Upper lobe of left lung (tissue), 6 donors: ENCODE results near the gene PPM1B. TPM values are rescaled to one million over a fixed set of nuclear protein-coding genes. Genes with fewer than 3 reads are reported as not detected.

ENCODE experiments used
- ATAC-seq, 2 donors: fragments of 200-7000 bp; cut with Tn5 transposase; one replicate each; pipeline ENCODE4 v1.9.1; 2022; ENCODE audit warnings: mild to moderate bottlenecking in 2 of 2, moderate library complexity in 2 of 2; ENCODE audit not compliant: low FRiP score in 2 of 2
- DNase-seq, 2 donors: peaks; one replicate each; pipeline ENCODE4 v3.0.0-alpha.2; 2019 to 2020
- H3K27ac ChIP-seq, 4 donors: fragments of 200-600 bp; sonication (generic); one replicate each; pipeline ENCODE4 v1.5.1; 2016 to 2019
- H3K27me3 ChIP-seq, 4 donors: fragments of 200-600 bp; sonication (generic); one replicate each; pipeline ENCODE4 v1.5.1; 2017 to 2019
- H3K36me3 ChIP-seq, 4 donors: fragments of 200-600 bp; sonication (generic); one replicate each; pipeline ENCODE4 v1.5.1; 2016 to 2019
- H3K4me1 ChIP-seq, 4 donors: fragments of 200-600 bp; sonication (generic); one replicate each; pipeline ENCODE4 v1.5.1; 2018 to 2019
- H3K4me3 ChIP-seq, 4 donors: fragments of 200-600 bp; sonication (generic); one replicate each; pipeline ENCODE4 v1.5.1; 2017 to 2019; ENCODE audit warnings: mild to moderate bottlenecking in 2 of 4, moderate library complexity in 1 of 4
- H3K9me3 ChIP-seq, 4 donors: fragments of 200-600 bp; sonication (generic); one replicate each; pipeline ENCODE4 v1.5.1; 2018 to 2019
- CTCF ChIP-seq, 6 experiments: fragments of 450-650 bp in 4 of 6; fragments of 200-600 bp in 2 of 6; sonication (generic) in 2 of 6; IDR thresholded peaks; one replicate each; pipeline ENCODE4 v1.5.1; 2016 to 2019; ENCODE audit warnings: antibody characterized with exemption in 6 of 6
- EP300 ChIP-seq, 4 donors: sonication (generic); formaldehyde crosslinking; IDR thresholded peaks; one replicate each; pipeline ENCODE4 v1.5.1; 2017; ENCODE audit warnings: antibody characterized with exemption in 4 of 4, control low read depth in 2 of 4
- POLR2A ChIP-seq, 4 donors: fragments of 450-650 bp; IDR thresholded peaks; one replicate each; pipeline ENCODE4 v1.5.1; 2016 to 2017; ENCODE audit warnings: antibody characterized with exemption in 4 of 4, mild to moderate bottlenecking in 2 of 4
- POLR2AphosphoS5 ChIP-seq, 2 donors: sonication (generic); formaldehyde crosslinking; IDR thresholded peaks; one replicate each; pipeline ENCODE4 v1.5.1; 2017; ENCODE audit warnings: antibody characterized with exemption in 2 of 2
- WGBS, 2 donors: methylation state at CpG; one replicate each; pipeline ENCODE4 v1.1.5; 2017 to 2018; 5-methylcytosine and 5-hydroxymethylcytosine counted together
- total RNA-seq, 6 donors: library from RNA; depleted of rRNA in 4 of 6; stranded (reverse); fragments of >200 nt in 4 of 6; gene quantifications; one replicate each; pipeline versions ENCODE4 v1.1.0 to v1.2.1, GENCODE V29; 2016 to 2021
- donor health status: DM: no; HTN: no; CAD: no; lungs with moderate emphysema.
- donor health status: DM: no; HTN: yes; CAD: no; lungs with severe emphysema.

Gene PPM1B
- total RNA-seq, 6 donors from 2014 or later, result 35.5 to 71.2 (median 45.6) TPM

GRCh38 chr2:44152865-44153669, 15.6 kb upstream of the PPM1B start:
- no peaks in the 10 kb centered on the region for H3K36me3 ChIP-seq
- DNase-seq (no peak), ATAC-seq (no peak)
- no peak overlapping the region for H3K27ac ChIP-seq
- WGBS, 2 donors, result 96 to 97% methylated on average over 8 of the region's 8 CpGs
- H3K27me3 ChIP-seq, result no peaks in the 10 kb centered on the region
- no peaks in the 10 kb centered on the region for H3K4me1 ChIP-seq
- no peaks in the 10 kb centered on the region for H3K9me3 ChIP-seq
- no peak overlapping the region for H3K4me3 ChIP-seq
- TF ChIP-seq EP300 (IDR thresholded peaks at IDR 0.05) (no peak), POLR2AphosphoS5 (IDR thresholded peaks at IDR 0.05) (no peak), CTCF (IDR thresholded peaks at IDR 0.05) (no peak), POLR2A (IDR thresholded peaks at IDR 0.05) (no peak)

- no peak for TF ChIP-seq POLR2A (IDR thresholded peaks at IDR 0.05)
- TF ChIP-seq POLR2AphosphoS5 (IDR thresholded peaks at IDR 0.05), result no peak
- no peak for TF ChIP-seq EP300 (IDR thresholded peaks at IDR 0.05)
- TF ChIP-seq CTCF (IDR thresholded peaks at IDR 0.05), result no peak
- WGBS, 2 donors, result 82 to 86% methylated on average over 5 of the region's 5 CpGs
- DNase-seq, result no peak
- Histone ChIP-seq H3K4me1 (no peaks in the 10 kb centered on the region), H3K27ac (no peak overlapping the region), H3K27me3 (no peaks in the 10 kb centered on the region), H3K4me3 (no peak overlapping the region), H3K36me3 (no peaks in the 10 kb centered on the region), H3K9me3 (no peaks in the 10 kb centered on the region)
- ATAC-seq, result no peak
Observed at GRCh38 chr2:44155666-44156446, 12.8 kb upstream of the PPM1B start.

- H3K36me3 ChIP-seq, result no peaks in the 10 kb centered on the region
- no peaks in the 10 kb centered on the region for H3K9me3 ChIP-seq
- WGBS, 2 donors, result 72 to 78% methylated on average over 2 of the region's 2 CpGs
- no peak for TF ChIP-seq CTCF (IDR thresholded peaks at IDR 0.05)
- no peak for TF ChIP-seq POLR2AphosphoS5 (IDR thresholded peaks at IDR 0.05)
- TF ChIP-seq EP300 (IDR thresholded peaks at IDR 0.05), result no peak
- no peak for TF ChIP-seq POLR2A (IDR thresholded peaks at IDR 0.05)
- no peak for DNase-seq
- H3K4me1 ChIP-seq, result peaks cover 0 to 4% (median 0%) of the 10 kb centered on the region in 4 donors
- no peak overlapping the region for H3K27ac ChIP-seq
- H3K27me3 ChIP-seq, result no peaks in the 10 kb centered on the region
- H3K4me3 ChIP-seq, result no peak overlapping the region
- no peak for ATAC-seq
Observed at GRCh38 chr2:44163777-44164176, 4.9 kb upstream of the PPM1B start.

- Histone ChIP-seq H3K4me1 (peaks cover 0 to 4% (median 0%) of the 10 kb centered on the region in 4 donors), H3K4me3 (no peak overlapping the region), H3K27me3 (no peaks in the 10 kb centered on the region), H3K36me3 (no peaks in the 10 kb centered on the region), H3K9me3 (no peaks in the 10 kb centered on the region), H3K27ac (no peak overlapping the region)
- TF ChIP-seq CTCF (IDR thresholded peaks at IDR 0.05) (no peak), POLR2A (IDR thresholded peaks at IDR 0.05) (no peak), POLR2AphosphoS5 (IDR thresholded peaks at IDR 0.05) (no peak), EP300 (IDR thresholded peaks at IDR 0.05) (no peak)
- DNase-seq (no peak), ATAC-seq (no peak)
- WGBS, 2 donors, result 98 to 99% methylated on average over 3 of the region's 3 CpGs
Observed at GRCh38 chr2:44164617-44165016, 4.1 kb upstream of the PPM1B start.
